Chondrocyte (in vitro differentiated cells): Measurements from ENCODE around the gene NPHP4. TPM values are rescaled to one million over a fixed set of nuclear protein-coding genes. Genes with fewer than 3 reads are reported as not detected.

Experiments
- DNase-seq: peaks from one replicate; pipeline ENCODE4 v3.0.0; 2021; ENCODE audit warnings: mixed read lengths, low spot score
- H3K27ac Mint-ChIP-seq: one replicate; pipeline ENCODE4 v1.8.0; 2021; ENCODE audit warnings: mild to moderate bottlenecking, moderate library complexity, mixed read lengths; ENCODE audit not compliant: unreplicated experiment
- H3K27me3 Mint-ChIP-seq: 2 replicates; pipeline ENCODE4 v1.8.0; 2021; ENCODE audit warnings: low read depth, mixed read lengths
- H3K36me3 Mint-ChIP-seq: 2 replicates; pipeline ENCODE4 v1.8.0; 2021; ENCODE audit warnings: low read depth, mixed read lengths
- H3K4me1 Mint-ChIP-seq: 2 replicates; pipeline ENCODE4 v1.8.0; 2021; ENCODE audit warnings: low read depth, mild to moderate bottlenecking, mixed read lengths
- H3K4me3 Mint-ChIP-seq: one replicate; pipeline ENCODE4 v1.8.0; 2021; ENCODE audit warnings: mild to moderate bottlenecking, moderate library complexity, mixed read lengths; ENCODE audit not compliant: unreplicated experiment
- H3K9me3 Mint-ChIP-seq: 2 replicates; pipeline ENCODE4 v1.8.0; 2021; ENCODE audit warnings: low read depth, mixed read lengths
- CTCF ChIP-seq: fragments of 200-600 bp; sonication (generic); IDR thresholded peaks from 2 replicates; pipeline ENCODE4 v1.5.0; 2021; ENCODE audit warnings: antibody characterized with exemption, mild to moderate bottlenecking, moderate library complexity
- microRNA-seq: library from miRNA; unstranded; fragments of <30 nt; microRNA quantifications from one replicate; pipeline ENCODE4 v1.2.0, GENCODE V29; 2020; ENCODE audit warnings: borderline number of aligned reads
- total RNA-seq: library from RNA; stranded (reverse); gene quantifications from 3 replicates; pipeline ENCODE4 v1.2.1, GENCODE V29; 2021

NPHP4 gene
- total RNA-seq, 1 donor from 2014 or later: 8.7 TPM

- H3K4me3 Mint-ChIP-seq: no peak overlapping the region
- no peak for TF ChIP-seq CTCF
- no peaks in the 10 kb centered on the region for H3K36me3 Mint-ChIP-seq
- no peaks in the 10 kb centered on the region for H3K4me1 Mint-ChIP-seq
- DNase-seq: peak; percentile 19
- H3K27me3 Mint-ChIP-seq: peaks cover 6% of the 10 kb centered on the region
- H3K27ac Mint-ChIP-seq: no peak overlapping the region
- peaks cover 4% of the 10 kb centered on the region for H3K9me3 Mint-ChIP-seq
These were observed 177.0 kb downstream of the NPHP4 start for GRCh38 chr1:5815211-5815610.

- no peak for TF ChIP-seq CTCF
- DNase-seq: peak; percentile 76
- H3K27ac Mint-ChIP-seq: no peak overlapping the region
- H3K36me3 Mint-ChIP-seq: no peaks in the 10 kb centered on the region
- H3K9me3 Mint-ChIP-seq: peaks cover 4% of the 10 kb centered on the region
- peaks cover 6% of the 10 kb centered on the region for H3K27me3 Mint-ChIP-seq
- H3K4me1 Mint-ChIP-seq: no peaks in the 10 kb centered on the region
- H3K4me3 Mint-ChIP-seq: no peak overlapping the region
These were observed 178.1 kb downstream of the NPHP4 start for GRCh38 chr1:5814046-5814619.

- Mint-ChIP-seq H3K9me3 (peaks cover under 1% of the 10 kb centered on the region), H3K27me3 (peaks cover 5% of the 10 kb centered on the region), H3K27ac (no peak overlapping the region), H3K36me3 (no peaks in the 10 kb centered on the region), H3K4me1 (no peaks in the 10 kb centered on the region), H3K4me3 (no peak overlapping the region)
- DNase-seq: no peak
- TF ChIP-seq CTCF: no peak
These were observed 178.7 kb downstream of the NPHP4 start for GRCh38 chr1:5813480-5813879.

Small RNA genes within 50 kb of the gene (microRNA-seq; reads per million reads assigned to microRNA genes)
- gene MIR4689: not detected

Other genes starting within 250 kb of the NPHP4 start
- gene KCNAB2, start 53.5 kb upstream of the NPHP4 start, total RNA-seq: 4.2 to 7.3 TPM (median 5.2 TPM) in 3 replicates
- 0.23 to 1.0 TPM (median 0.42 TPM) in 3 replicates for gene CHD5, start 187.9 kb upstream of the NPHP4 start, total RNA-seq
- 208 to 243 TPM (median 220 TPM) in 3 replicates for gene RPL22, start 207.2 kb upstream of the NPHP4 start, total RNA-seq
- gene RNF207, start 213.7 kb upstream of the NPHP4 start, total RNA-seq: 15.6 to 19.9 TPM (median 17.9 TPM) in 3 replicates
- gene ICMT, start 243.5 kb upstream of the NPHP4 start, total RNA-seq: 72.7 to 94.2 TPM (median 73.1 TPM) in 3 replicates